HG02884 (cell line): Measurements from ENCODE around the gene RPS27L.

Experiments
- ATAC-seq: cut with Tn5 transposase; IDR thresholded peaks from one replicate; pipeline ENCODE4 v1.9.1; 2021; ENCODE audit warnings: mild to moderate bottlenecking, moderate library complexity; ENCODE audit not compliant: unreplicated experiment

The RPS27L gene

DNA sequence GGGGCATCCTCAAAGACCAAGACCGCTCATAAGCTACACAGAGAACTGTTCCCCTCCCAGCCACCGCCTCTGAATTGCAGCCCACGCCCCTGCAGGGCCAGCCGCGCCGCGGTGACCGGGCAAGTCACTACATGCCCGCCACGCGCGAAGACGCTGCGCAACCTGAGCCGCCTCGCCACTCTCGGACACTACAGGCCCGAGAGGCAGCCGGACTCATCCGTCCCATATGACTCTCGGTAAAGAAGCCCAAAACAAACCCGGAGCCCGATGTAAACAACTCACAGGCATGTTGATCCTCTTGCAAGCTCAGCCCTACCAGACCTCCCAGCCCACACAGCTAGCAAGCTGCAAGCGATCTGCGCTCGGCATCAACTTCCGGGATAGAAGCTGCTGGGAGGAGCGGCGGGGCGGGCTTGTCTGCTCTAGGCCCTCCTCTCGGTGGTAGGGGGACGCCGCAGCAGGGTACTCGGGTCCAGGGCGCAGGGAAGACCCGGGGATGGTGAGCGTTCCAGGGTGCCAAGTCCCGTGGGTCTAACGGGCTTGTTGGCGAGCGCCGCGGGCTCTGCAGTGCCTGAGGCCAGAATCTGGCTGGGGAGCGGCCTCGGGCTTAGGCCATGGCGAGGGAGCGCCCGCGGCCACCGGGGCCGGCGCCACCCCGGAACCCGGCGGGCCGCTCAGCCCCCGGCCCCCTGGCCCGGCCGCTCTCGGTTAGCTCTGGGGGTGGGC, at the start of gene RPS27L:
Gene RPS27L (minus strand): TSS at position 360 of the 726 bp plus-strand sequence. CDS start 72 bp downstream, at position 288.
- ATAC-seq: peak; percentile 83

DNA sequence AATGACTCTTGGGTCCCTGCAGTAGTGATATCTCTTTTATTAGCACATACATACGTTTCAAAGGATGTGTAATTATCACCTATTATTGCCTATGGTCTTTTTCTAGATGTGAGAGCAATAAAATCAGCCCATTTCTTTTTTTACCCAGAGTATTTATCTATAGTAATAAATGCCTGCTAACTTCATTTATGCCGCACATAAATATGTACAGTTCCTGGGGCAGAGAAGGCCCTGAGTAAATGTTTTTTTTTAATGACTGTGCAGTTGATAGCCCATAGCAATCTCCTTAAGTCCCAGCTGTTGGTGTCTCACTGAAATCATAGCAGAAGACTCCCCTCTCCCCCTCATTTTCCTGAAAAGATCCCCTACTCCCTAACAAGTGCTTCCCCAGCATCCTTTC, 48.8 kb upstream of the RPS27L start:
- ATAC-seq: no peak

DNA sequence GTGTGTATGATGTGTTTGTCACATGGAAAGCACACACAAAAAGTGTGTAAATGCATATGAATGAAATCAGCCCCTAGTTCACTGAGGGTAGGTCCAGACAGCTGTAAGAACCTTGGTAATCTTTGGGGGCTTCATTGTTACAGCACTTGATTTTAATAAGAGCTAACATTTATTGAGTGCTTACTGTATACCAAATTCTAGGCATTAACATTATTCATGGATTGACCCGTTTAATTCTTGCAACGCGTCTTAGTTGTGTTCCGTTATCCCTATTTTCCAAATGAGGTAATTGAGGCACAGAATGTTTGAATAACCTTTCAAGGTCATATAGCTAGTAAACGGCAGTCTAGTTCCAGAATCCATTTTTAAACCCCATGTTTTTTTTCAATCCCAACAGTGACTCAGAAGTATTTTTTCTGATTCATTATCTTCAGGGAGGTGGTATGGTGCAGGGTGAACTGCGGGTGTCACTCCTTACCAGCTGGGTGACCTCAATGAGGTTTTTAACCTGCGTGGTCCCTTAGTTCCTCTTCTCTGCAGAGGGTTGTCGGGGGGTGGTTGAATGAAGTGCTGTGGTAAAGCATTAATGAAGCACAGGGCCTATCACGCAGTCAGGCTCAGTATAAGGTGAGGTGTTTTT, 46.3 kb upstream of the RPS27L start:
- ATAC-seq: no peak

DNA sequence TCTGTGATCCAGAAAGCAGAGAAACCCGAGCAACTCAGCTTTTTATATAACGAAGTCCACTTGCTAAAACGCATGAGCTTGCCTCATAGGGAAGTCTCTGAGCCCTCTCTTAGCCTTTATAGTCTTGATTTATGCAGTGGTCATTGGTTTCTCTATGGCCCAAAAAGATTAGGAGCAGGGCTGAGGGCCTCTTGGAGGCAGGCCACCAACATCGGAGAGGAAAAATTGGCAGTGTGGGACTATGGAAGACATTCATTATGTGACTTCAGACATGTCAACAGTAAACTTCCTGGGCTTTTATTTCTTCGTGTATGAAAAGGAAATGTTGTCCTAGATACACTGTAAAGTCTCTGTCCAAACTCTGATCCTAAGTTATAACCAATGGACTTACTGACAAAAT, 45.6 kb upstream of the RPS27L start:
- ATAC-seq: no peak

DNA sequence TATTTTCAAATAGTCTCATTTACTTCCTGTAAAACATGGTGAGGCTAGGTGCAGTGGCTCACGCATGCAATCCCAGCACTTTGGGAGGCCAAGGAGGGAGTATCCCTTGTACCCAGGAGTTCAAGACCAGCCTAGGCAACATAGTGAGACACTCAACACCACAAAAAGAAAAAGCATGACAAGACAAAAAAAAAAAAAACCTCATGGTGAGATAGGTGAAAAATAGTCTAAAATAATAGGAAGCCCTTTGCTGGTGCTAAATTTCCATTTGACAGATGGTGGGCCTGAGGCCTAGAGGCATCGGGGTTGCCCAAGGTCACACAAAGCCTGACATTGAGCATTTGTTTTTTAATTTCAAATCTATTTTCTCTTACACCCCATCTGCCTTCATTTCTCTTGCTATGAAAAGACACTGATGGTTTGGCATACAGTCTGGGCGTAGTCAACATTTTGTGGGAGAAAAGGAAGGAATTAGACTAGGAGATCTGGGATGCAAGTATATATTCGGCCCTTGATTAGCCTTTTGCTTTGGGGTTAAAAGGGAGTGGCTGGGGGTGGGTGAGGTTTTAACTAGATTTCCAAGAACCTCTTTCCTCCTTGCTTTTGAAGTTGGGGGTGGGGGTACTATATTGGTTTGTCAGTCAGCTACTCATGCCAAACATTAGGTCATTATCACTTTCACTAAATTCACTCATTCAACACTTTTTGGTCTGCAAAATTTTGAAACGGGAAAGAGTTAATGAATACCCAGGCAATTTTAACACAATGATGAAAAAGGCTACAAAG, 43.4 kb upstream of the RPS27L start:
- ATAC-seq: no peak

DNA sequence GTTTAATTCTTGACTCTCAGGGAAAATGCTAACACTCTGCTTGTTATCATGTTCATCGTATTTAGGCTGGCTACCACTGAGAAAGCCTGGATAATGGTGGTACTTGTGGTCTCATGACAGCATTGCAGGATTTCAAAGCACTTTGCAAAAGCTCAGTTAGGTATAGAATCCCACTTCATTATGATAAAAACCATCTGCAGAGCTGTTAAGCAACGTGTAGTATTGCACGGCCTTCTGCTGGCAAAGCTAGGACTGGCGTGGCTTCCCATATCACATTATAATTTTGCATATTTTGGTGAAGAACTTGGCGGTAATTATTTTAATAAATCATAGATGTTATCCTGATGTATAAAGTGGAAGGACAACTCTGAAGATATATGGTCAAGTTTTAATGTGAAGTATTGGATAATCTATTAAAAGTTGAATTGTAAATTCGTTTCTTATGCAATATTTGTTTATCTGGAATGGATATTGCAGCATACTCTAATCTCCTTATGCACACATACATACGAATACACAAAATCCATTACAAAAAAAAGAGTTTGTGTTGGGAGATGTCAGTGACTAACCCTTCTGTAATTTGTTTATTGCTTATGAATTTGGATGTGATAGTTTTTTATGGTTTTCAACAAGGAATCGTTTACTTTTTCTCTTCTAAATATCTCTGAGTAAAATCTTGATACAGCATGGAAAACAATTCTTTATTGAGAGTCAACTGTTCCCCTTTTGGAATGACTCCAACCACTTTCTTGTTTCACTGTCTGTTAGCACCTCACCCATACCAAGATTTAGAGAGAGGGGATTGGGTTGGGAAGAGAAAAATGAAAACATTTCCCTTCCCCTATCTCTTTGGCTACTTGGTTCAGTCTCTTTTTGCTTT, 41.3 kb upstream of the RPS27L start:
- no peak for ATAC-seq

DNA sequence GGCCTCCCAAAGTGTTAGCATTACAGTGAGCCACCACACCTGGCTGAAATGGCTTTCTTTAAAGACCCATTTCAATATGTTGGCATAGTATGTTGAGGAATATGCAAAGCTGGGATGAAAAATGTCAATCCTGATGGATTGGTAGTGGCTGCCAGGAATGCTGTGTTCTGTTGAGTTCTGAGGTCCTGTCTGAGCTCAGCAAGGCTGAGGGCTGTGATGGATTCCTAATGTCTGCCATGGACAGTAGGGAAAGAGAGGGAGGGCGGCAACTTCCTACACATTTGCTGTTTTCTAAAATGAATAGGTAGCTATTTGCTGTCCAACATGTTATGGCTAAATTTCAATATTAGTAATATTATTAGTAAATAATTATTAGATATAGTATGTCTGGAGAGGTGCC, 40.3 kb upstream of the RPS27L start:
- ATAC-seq: no peak

DNA sequence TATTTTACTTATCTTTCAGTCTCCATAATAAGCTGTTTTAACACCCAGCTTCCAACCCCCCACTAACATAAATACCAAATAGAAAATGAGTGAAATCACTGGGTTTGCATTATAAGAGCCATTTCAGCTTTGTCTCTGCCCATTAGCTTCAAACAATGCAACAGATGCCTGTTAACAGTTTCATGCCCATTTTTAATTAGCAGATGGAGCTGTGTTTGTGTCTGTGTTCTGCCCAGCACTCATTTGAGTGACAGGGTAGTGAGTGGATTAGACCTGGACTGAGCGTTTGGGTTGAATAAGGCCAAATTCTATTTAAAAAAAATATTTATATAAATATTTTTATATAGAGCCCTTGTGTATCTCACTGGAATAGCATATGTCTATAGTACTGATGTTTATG, 39.6 kb upstream of the RPS27L start:
- ATAC-seq: no peak

DNA sequence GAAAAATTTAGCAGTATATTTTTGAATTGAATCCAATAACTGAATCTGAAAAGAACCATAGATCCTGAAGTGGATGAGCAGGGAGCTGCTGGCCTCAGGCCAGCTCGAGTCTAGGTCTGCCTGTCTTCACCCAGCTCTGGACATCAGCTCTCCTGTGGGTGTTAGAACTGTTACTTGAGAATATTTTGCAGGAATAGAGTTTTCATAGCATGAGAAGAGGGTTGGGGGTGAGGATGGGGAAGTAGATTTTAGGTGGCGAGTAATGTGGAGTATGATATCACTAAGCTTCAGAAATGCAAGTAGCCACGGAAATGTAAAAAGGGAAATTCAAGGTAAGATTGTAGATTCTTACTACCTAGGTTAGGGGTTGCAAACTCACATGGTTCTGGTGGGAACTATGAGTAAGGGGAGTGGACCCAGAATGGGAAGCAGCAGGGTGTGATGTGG, 38.3 kb upstream of the RPS27L start:
- no peak for ATAC-seq

DNA sequence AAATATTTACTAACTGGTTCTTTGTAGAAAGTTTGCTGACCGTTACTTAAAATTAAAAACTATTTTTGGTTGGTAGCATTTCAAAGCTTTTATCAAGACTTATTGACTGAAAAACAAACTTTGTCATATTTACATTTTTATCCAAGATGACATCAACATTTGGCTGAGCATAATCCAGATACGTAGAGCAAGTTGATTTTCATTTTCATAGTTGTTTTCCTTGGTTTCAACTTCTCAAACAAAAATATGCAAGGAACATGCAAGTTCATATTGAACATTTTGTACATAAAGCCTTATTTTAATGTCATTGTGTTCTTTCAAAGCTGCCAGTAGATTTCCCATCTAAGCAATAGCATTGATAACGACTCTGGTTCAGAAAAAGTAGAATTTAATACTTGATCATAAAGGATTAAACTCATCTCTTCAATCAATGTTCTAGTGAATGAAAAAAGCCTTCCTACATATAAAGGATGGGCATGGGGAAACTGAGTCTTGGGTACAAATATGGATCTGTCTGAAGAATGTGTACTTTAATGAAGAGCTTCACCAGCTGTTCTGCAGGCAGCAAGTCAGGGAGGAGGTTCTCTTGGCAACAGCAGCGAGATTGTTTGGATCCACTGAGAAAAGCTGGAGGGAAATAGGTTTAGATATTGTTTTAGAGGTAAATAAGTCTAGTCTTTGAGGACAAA, 37.7 kb upstream of the RPS27L start:
- ATAC-seq: no peak

DNA sequence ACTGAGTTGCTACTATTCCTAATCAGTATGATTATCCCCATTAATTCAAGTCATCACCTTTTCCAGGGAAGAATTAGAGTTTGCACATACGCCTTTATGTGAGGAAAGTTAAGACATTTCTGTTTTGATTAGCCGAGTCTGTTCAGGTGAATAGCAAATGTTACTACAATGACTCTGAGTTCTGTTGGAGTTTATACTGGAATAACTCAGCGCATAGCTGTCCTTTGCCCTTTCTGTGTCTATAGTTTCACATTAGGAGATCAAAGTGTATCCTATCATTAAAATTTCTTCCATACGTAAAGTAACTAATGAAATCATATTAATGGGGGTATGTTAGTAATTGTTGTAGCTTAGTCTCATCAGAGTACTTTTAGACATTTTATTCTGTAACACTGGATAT, 37.0 kb upstream of the RPS27L start:
- no peak for ATAC-seq

DNA sequence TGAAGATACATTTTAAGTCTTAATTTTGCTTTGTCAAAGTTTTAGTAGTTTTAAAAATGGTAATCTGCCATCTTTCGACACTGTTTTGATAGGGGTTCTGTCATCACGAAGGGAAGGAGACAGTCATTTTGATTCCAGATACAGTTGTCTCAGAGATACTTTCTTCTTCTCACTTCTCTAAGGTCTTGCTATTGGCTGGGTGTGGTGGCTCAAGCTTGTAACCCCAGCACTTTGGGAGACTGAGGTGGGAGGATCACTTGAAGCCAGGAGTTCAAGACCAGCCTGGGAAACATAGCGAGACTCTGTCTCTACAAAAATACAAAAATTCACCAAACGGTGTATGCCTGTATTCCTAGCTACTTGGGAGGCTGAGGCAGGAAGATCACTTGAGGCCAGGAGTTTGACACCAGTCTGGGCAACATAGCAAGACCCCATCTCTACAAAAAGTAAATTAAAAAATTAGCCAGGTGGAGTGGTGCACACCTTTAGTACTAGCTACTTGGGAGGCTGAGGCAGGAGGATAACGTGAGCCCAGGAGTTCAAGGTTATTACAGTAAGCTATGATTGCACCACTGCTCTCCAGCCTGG, 35.4 kb upstream of the RPS27L start:
- no peak for ATAC-seq

DNA sequence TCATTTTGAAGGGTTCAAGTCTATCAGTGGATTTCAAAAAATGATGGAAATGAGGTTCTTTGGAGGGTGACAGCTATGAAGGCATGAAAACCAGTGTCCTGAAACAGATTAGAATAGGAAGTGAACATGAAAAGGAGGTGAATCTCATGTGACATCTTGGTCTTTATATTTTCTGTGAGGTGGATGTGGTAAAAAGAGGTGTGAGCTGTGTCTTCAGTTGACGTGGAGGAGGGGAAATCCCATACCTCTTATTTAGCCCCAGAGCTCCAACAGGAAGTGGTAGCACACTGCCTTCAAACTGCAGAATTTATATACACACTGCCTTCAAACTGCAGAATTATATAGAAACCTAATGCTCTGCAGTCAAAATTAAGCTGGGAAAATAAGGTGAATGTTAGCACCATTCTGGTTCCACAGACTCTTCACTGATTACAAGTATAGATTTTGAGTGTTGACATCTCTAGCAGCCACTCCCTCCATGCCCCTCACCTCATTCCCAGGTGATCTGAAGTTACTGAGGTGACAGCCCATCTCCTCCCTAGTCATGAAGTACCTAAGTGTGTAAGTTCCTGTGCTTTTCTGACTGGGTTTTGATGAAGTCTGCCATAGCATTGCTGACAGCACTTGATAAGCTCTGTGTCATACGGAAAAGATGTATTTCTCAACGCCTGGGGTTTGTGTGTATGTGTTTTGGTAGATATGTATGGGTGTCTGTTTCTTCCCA, 34.8 kb upstream of the RPS27L start:
- ATAC-seq: no peak

DNA sequence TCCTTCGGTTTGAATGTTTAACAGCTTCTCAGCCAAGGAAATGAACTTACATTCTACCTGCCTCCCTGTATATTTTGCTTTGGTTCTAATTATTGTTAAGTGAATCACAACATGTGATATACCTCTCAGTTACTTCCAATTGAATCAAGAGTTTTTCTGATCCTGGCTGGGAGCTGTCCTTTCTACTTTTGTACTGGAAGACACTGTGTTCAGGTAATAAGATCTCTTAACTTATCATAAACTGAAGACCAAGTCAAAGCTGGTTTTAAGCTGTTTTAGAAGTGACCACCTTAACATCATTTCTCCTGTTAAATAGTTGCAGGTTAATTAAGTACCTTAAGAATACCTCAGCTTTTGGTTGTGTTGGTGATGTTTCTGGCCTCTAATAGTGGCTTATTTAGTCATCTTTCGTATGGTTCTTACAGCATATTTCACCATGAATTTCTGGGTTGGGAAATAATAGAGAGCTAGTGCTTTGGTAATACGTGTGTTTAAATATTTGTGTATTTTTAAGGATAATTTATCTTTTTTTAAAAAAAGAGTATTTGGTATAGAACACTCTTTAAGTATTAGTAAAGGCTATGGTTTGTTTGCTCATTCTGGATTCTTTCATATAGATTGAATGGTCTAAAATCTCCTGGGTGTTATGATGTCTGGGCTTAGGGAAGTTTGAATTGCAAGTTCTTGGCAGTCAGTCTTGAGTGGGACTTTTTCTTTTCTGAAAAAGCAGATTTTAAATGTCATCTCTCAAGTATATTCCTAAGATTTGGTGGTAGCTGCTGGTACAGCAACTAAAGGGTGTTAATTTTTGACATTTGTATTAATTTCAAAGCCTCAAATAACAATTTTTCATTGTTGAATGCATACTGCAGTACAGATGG, 33.7 kb upstream of the RPS27L start:
- no peak for ATAC-seq

DNA sequence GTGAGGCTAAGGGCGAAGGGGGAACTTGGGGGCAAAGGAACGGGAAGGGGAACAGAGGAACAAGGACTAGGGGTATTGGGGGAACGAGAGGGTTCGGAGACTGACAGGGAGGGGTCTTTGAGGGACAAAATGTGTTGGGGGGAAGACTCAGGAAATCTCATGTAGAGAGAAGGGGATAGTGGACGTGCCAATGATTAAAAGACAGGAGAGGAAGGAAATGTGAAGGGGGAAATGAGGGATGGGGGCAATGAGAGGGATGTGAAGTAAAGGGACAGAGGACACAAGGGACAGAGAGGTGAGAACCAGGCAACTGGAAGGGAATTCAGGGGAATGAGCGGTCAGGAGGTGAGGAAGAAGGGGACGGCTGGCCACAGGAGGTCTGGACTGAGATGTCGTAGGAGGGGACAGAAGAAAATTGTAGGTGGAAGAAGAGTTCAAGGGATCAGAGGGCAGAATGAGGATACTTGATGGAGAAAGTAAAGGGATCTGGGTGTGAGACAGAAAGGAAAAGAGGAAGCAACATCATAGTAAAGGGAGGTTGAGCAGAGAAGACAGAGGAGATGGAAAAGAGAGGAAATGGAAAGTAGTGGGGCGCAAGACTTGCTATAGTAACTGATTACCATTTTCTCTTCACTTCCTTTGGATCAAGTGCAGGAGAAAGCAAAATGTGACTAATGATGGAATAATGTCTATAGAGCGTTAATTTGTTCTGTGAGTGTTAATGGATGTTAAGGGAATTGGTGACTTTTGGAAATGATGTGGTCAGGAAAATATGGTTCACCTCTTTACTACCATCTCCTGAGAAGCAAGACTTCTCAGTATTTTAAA, 32.9 kb upstream of the RPS27L start:
- no peak for ATAC-seq

DNA sequence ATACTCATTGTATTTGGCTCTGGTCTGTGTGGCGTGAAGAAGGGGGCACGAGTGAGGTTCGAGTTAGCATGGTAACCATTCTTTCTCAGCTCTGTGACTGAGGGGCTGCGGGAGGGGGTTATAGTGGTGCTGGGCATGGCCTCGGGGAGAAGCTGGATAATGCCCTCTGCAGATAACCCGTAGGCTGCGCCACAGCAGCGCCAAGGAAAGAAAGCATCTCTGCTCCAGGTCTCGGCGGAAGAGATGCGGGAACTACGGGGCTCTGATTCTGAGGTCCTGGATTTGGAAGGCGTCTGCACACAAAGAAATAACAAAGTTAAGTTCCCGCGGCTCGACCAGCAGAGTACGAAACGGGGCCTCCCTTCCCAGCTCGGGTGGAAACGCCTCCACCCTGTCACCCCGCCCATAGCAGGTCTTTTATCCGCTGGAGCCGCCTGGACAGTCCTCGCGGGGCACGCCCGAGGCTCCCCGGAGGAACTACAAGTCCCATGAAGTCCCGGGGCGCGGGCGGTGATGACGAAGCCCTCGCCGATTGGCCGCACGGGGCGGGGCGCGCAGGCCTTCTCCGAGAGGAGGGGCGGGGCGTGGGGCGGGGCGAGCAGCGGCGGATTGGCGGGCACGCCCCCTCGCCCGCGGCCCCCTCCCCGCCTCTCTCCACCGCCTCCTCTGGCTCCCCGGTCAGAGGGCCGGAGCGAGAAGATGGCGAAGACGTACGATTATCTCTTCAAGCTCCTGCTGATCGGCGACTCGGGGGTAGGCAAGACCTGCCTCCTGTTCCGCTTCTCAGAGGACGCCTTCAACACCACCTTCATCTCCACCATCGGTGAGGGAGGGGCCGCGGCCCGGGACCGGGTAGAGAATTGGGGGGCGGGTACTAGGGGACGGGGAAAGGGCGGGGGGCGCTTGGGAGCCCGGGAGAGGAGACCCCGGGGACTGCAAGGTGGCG, 31.9 kb upstream of the RPS27L start, which contains the start of gene RAB8B:
Gene RAB8B (plus strand): TSS at position 681 of the 946 bp plus-strand sequence. CDS start 19 bp downstream, at position 700.
- peak; percentile 70 for ATAC-seq
